Measurements from ENCODE around the gene ATP1A4. TPM values are rescaled to one million over a fixed set of nuclear protein-coding genes. Genes with fewer than 3 reads are reported as not detected.

Gene ATP1A4
- total RNA-seq, 1 donor from 2014 or later: not detected

DNA sequence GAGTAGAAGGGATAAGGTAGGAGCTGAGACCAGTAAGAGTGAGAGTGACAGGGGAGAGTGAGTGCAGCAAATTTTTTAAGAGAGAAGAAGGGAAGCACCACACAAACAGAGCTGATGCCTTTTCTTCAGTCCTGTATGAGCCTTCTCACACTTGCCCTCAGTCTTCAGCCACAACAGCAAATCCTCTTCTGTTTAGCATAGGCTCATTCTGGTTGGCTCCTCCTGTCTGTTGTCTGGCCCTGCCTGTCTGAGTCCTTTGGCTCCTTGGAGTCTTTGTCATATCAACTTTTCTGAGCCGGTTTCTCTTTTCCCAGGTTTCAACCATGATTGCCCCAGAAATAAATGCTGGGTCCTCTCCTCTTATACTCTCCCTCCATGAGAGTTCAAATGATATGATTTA is 26.3 kb downstream of the ATP1A4 start:
- no peak for DNase-seq

DNA sequence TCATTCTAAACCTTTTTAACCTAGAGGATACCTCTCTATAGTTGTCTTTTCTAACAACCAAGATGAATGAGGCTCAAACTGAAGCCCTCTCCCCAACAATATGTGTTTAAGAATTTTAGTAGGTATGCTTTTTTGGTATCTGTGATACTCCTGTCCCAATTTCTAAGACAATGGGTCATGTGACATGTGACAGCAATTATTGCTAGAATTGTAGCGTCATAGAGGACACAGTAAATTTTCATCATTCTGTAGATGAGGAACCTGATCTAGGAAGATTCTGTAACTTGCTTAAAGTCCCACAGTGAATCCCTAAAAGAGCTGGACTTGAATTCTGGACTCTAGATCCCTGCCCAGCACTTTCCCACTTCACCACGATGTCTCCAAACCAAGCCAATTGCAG is 27.3 kb downstream of the ATP1A4 start:
- DNase-seq: no peak

DNA sequence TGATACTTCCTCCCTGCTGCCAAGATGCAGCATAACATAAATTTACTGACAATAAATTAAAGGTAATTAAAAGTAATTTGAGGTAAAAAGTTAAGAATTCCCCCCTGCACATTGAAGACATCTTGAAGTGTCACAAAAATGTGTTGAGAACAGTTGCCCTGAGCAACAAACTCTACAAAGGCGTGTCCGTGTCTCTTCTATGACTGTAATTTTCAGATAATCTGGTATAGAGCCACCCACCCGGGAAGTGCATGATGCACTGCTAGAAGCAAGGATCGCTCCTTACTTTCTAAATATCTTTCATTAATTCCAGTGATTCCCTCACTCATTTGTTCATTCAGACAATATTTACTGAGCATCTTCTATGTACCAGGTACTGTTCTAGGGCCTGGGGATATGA is 27.9 kb downstream of the ATP1A4 start:
- no peak for DNase-seq

DNA sequence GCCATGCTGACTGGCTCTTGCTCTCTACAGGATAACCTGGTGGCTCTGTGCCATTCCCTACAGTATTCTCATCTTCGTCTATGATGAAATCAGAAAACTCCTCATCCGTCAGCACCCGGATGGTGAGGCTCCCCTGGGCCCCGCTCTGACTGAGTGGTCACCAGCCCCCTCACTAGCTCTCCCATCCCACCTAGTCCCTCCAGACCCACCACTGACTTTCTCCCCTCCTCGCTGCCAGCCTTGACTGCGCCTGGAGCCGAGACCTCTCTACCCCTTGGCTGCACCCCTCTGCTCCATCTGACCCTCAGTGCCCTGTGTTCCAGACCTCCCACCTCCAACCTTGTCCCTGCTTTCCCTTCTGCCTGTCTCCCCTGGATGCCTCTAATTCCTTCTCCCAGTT is 34.8 kb downstream of the ATP1A4 start:
- no peak for DNase-seq

DNA sequence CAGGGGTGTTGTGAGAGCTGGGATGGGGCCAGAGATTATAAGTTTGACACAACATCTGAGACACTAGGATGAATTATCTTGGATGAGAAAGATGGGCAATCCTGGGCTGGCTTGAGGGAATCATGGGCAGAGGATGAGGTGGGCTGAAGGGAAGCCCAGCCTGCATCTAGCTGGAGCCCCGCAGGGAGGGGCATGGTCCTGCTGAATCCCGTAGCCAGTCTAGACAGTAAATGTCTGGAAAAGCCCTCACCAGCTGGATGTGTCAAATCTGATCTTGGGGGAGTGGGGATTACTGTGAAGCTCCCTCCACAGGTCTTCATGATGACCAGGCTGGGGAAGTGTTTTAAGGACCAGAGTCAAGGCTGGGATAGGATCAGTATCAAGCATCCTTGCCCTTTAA is 35.3 kb downstream of the ATP1A4 start:
- no peak for DNase-seq

DNA sequence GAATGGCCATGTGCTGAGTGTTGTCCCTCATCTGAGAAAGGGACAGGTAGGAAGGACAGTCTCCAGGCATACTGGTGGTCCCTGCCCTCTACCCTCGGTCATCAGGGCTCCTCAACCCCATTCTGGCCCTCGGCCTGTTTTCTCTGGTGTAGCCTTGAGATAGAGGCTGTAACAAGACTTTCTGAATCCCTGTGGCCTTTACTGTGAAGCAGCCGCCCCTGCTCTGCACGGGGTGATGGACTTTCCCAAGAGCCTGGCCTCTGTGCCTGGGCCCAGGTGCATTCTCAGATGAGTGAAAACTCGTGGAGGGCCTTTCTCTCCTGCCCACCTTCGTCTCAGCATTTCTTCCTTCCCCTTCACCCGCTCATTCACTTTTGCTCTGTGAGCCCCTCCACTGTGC is 36.0 kb downstream of the ATP1A4 start:
- no peak for DNase-seq

DNA sequence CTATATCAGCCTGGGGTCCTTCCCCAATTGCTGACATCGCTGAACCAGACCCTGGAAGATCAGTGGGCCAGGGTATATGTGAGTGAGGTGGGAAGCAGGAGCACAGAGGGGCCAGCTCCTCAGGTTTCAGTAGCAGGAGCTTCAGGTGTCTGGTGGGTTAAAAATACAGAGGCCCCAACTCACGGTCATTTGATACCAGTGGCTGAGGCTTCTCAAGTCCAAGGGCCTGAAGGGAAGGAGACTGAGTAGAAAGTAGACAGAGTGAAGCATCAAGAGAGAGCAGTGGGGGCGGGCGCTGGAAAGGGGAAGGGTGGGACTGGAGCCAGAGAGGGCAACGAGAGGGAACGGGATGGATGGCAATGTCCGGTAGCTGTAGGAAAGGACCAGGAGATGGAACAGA is 36.9 kb downstream of the ATP1A4 start:
- no peak for DNase-seq

DNA sequence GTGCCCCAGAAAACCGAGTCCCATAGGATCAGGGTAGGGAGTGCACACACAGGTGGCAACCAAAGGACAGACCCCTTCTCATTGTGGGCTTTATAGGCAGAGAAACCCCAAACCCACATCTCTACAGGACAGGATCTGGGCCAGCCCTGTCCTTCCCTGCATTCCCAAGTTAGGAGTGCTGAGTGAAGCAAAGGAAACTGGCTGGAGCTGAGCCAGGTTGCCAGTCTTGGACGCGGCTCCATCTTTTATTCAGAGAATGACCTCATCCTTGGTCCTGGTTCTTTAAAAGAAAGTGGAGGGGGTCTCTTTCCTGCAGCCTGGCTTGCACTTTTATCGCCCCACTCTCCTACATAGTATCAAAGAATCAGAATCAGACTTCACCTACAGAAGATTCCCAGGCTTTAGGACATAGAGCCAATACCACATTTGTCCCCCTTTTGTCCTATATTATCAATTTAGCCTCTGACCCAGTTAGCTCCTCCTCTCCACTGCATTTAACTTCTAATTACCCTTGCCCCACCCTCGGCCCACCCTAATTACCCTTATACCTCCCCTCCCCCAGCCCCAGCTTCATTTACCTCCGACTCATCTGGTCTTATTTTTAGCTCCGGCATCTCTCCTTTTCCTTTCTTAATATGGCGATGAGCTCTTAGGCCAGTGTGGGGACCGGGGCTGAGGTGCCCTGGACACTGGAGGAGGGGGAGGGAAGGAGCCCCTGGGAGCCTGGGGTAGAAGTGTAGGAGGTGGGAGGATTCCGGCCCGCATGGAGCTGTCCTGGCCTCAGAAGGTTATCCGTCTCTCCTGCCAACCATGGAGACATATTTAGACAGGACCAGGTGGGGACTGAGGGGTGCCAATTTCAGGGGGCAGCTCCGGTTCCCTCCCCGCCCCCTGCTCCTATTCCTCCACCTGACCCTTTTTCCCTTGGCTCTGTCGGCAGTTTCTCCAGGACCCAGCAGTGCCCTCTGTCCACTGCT is 38.5 kb downstream of the ATP1A4 start, which contains the start of gene CASQ1:
CASQ1 (plus strand) TSS at position 927 of the 977 bp plus-strand sequence. CDS start 177 bp downstream, outside the sequence.
- DNase-seq: no peak

DNA sequence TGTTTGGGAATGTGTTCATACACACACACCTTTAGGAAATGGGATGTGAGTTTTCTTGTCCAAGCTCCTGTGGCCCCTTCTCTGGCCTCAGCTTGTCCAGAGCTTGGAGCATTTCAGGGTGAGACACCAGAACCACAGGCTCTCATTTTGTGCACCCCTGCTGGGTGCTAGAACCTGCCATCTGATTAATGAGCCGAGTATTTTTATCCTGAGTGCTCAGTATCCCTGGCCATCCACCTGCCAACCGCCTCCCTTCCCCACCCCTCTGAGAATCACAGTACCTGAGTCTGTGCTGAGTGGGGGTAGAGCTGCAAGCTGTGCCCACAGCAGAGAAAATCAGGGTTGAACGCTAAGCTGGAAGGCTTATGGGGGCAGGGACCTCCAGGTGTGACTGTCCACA is 40.4 kb downstream of the ATP1A4 start:
- no peak for DNase-seq

DNA sequence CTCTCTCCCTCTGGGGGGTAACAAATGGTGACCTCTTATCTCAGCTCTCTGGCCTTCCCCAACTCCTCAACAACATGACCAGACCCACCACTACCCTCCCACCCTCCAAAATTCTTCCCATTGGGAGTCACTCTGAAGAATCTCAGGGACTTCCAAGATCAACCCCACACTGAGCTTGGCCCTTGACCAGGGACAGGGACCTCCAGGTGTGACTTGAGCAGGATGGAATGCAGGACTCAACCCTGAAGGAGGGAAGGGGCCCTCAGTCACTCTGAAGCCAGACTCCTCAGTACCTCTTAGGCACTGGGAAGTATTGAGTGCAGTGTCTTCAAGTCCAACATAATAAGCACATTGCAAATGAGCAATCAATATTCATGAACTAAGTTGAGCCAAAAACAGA is 40.8 kb downstream of the ATP1A4 start:
- DNase-seq: no peak

DNA sequence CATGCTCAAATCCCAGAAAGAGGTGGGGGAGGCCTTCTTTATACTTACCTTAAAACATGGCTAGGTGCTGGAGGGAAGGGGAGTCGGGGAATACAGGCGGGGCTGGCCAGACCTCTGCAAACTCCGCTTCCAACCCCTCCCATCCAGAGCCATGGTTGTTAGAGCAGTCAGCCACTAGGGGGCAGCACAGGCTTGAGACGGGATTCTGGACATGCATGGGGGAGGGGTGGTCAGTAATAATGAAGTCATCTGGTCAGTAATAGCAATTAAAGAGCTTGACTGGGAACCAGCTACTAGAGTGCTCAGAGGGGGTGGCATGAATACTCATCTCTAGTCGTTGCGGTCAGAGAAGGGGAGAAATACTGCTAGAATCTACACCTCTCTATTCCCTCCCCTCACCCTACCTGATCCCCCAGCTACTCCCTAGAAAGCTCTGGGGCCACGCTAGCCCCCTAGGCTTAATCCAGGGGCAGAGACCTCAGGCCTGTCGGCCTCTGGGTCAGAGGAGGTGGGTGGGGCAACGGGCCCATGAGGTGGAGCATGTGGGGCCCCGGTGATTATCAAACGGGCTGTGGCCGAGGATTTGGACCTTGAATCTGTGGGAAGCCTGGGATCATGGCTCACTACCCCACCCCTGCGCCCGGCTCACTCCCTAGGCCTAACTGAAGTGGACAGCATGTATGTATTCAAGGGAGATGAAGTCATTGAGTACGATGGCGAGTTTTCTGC is 41.9 kb downstream of the ATP1A4 start:
- peak; percentile 76 for DNase-seq

DNA sequence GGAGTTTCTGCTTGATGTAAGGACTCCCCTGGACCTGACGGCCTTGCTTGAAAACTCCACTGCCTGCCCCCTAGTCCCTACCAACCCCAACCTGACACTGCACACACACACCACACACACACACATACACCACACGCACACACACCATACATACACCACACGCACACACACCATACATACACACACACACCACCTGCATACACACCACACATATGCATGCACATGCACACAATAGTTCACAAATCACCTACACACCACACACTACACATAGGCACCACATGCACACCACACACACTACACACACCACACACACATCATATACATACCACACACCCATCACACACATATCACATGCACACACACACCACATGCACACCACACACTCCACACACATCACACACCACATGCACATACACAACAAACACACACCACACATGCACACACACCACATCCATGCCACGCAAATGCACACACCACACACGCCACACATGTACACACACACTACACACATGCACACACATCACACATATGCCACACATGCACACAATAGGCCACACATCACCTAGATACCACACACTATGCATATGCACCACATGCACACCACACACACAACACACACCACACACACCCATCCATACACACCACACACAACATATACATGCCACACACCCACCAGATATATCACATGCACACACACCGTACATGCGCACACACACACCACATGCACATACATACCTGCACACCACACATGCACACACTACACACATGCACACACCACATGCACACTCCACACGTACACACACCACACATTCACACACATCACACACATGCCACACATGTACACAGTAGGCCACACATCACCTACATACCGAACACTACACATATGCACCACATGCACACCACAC is 42.7 kb downstream of the ATP1A4 start:
- DNase-seq: no peak

DNA sequence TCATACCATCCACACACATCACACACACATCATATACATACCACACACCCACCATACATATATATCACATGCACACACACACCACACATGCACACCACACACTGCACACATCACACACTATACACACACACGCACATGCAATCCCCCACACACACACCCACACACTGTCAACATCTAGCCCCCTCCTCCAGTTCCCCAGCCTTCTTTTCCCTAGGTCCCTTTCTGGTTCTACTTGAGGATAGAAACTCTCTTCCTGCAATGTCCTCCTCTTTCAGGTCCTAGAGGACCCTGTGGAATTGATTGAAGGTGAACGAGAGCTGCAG is 43.3 kb downstream of the ATP1A4 start:
- no peak for DNase-seq

DNA sequence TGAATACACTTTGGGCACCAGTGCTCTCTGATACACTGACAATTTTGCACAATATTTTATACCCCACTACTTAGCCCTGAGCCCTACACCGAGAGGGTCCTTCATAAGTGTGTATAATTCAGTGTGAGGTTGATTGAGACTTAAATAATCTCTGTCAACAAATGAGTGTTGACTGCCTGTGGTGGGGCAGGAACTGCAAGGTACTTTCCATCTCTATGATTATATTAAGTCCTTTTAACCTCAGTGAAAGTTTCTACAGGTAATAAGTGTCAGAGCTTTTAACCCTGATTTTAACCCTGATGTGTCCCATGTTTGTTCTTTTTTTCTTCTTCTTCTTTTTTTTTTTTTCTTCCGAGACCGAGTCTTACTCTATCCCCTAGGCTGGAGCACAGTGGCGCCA is 44.7 kb downstream of the ATP1A4 start:
- no peak for DNase-seq

DNA sequence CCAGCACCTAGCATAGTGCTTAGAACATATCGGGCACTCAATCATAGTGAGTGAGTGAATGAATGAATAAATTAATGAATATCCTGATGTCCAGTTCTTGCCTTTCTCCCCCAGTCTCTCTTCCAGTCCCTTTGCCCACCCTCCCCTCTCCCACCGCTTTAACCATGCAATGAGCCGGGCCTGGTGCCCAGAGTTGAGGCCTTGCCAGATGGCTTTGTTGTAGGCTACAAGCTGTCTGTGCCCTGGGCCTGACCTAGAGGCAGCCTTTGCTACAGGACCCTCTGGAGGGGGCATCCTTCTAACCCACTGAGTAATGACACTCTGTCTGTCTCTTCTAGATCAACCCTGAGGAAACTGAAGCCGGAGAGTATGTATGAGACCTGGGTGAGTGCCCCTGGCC is 45.8 kb downstream of the ATP1A4 start:
- DNase-seq: no peak

DNA sequence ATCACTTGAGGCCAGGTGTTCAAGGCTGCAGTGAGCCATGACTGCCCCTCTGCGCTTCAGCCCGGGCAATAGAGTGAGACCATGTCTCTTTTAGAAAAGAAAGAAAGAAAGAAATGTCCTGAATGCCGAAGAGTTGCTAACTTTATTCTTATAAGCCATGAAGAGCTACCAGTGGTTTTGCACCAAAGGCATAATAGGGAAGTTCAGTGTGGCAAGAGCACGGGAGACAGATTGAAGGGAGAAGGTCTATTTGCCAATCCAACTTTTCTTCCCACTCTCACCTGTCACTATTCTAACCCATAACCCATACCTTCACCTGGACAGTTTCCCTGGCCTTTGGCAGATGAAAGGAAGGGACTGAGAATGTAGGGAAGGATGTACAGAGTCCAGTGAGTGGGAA is 49.4 kb downstream of the ATP1A4 start:
- DNase-seq: no peak

DNA sequence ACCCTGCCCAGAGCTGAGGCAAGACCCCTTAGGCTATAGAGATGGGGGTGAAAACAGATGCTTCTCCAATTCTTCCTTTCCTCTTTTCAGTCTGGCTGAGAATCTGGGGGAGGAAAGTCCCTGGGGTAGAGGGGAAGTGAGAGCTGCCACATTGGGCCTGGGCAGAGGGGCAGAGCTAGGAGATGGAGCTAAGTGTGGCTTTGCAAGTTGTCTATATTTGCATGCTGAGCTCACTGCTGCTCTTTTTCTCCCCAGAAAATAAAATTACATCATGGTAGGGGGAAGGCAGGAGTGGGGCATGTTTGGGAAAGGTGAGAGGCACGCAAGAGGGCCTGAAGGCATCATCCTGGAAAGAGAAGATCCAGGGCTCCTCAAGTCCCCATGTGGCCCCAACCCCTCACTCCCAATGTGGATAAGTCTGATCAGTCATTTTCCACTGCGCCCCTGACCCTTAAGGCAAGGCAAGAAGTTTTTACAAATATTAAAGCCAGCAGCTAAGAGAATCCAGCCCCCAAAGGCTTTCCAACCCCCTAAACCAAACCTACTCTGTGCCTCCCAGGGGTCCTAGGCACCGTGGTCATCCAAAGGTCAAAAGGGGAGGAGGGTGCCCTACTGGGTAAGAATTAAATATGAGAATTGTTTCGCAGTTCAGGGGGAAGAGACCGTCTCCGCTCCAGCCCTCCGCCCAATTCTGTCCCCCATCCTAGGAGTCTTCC is 53.3 kb downstream of the ATP1A4 start:
- no peak for DNase-seq

DNA sequence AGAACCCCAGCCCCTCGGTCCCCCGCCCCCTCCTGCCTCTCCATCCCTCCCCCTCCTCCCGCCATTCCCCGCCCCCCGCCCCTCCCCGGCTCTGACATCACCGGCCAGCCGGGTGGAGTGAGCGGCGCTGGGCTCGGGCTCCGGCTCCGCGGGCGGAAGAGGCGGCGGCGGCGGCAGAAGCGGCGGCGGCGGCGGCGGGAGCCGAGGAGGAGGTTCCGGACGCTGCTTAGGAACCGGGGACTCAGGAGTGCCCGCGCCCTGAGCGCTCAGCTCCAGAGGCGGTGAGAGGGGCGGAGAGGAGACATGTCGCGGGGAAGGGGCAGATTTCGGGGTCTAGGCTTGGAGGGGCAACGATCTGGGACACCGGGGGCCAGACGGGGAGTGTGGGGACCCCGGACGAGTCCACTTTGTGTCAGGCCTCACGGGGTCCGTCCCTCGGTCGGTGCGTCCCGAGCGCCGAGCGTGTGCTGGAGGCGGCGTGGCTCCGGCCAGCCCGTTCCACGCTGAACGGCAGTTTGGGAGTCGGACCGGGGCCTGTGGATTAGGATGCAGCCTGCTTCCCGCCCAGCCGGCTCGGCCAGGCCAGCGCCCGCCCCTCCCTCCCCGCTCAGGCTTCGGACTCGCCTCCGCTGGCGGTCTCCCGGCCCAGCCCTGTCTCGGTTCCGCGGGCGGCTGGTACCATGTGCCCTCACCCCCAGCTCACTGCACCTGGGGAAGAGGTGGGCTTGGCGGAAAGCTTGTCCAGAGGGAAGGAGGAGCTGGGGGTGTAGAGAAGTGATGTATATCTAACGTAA is 54.0 kb downstream of the ATP1A4 start, which contains the start of gene PEA15:
PEA15 (plus strand) TSS at position 143 of the 794 bp plus-strand sequence. CDS start 6,161 bp downstream, outside the sequence.
- DNase-seq: peak; percentile 48

DNA sequence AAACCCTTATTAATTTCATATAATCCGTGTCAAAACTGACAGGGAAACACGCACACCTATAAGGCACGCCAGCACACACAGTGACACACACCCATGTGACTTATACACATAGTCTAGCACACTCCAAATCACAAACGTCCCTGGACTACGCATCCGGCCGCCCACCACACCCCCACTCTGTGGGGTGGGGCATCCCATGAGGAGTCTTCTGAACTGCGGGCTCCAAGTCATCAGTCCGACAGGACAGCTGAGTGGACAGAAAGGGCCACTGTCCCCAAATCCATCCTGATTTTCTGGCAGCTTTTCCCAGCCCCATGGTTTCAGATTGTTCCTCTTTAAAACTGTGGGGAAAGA is 54.6 kb downstream of the ATP1A4 start:
- peak; percentile 51 for DNase-seq

DNA sequence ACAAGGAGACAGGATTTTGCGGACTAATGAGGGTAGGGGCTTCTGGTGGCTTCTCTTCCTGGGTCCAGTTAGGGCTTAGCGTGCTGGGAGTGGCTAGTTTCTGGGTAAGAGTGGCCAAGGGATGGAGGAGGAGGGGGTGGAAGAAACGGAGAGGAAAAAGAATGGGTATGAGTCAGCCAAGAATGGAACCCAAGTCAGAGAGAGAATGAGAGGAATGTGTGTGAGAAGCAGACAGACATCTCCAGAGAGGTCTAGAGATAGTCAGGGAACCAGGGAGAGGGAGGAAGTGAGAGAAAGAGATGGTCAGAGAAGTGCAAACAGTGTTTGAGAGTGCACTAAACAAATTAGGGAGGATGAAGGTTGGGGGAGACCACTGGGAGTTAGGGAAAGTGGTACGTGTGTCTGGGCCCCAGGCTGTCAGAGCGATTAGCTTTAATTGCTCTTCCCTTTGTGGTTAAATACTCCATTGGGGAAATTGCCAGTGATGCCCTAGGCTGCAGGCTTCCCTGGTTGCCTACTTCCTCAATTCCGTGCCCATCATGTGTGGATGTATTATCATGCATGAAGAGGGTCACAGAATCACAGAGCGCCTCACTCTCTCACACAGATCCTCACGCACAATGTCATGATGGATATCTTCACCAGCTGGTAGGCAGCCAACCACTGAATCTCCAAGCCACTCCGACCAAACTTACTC is 55.2 kb downstream of the ATP1A4 start:
- DNase-seq: no peak

Data from skin of body (tissue), 2 donors.